A673 (cell line): Measurements from ENCODE around the gene NAMPT.

ENCODE experiments used
- CTCF ChIP-seq: fragments of 300-800, 200-600 bp; sonication (generic); conservative IDR thresholded peaks from 2 replicates; pipeline ENCODE4 v1.5.1; 2017; ENCODE audit warnings: low read depth, mild to moderate bottlenecking, antibody characterized with exemption, low read length, moderate library complexity, mixed read lengths
- EZH2 ChIP-seq: fragments of 200-600 bp; sonication (generic); IDR thresholded peaks from 2 replicates; pipeline ENCODE4 v1.6.1; 2017; ENCODE audit warnings: borderline replicate concordance, low read depth, mild to moderate bottlenecking, mixed read lengths, antibody characterized with exemption, low read length; ENCODE audit not compliant: poor library complexity, severe bottlenecking

GRCh38 chr7:106282390-106282789, 2.4 kb downstream of the NAMPT start:
- TF ChIP-seq CTCF (no peak), EZH2 (no peak)
